SK-N-MC (cell line): Measurements from ENCODE around the gene ZNF362.
A peak's percentile ranks its signal among the peaks of the same experiment; 100 is the strongest.

ENCODE experiments used
- DNase-seq: peaks from one replicate; pipeline ENCODE4 v3.0.0-alpha.2; 2011; ENCODE audit warnings: low read depth, low spot score
- H3K27ac ChIP-seq: fragments of 200-600 bp; sonication (generic); 2 replicates; pipeline ENCODE4 v1.5.1; 2016; ENCODE audit warnings: mixed run types
- H3K36me3 ChIP-seq: fragments of 200-600 bp; sonication (generic); 2 replicates; pipeline ENCODE4 v1.6.1; 2017; ENCODE audit warnings: antibody characterized with exemption, low read length, mixed read lengths; ENCODE audit not compliant: insufficient read depth
- H3K4me3 ChIP-seq: fragments of 200-600 bp; sonication (generic); 2 replicates; pipeline ENCODE4 v1.5.1; 2016
- H3K9ac ChIP-seq: fragments of 200-600 bp; sonication (generic); 2 replicates; pipeline ENCODE4 v1.8.0; 2017; ENCODE audit warnings: mixed run types, mixed read lengths; ENCODE audit not compliant: insufficient read length
- H3K9me3 ChIP-seq: fragments of 200-600 bp; sonication (generic); 2 replicates; pipeline ENCODE4 v1.6.1; 2017; ENCODE audit warnings: low read depth, mild to moderate bottlenecking, antibody characterized with exemption, low read length, moderate library complexity, mixed read lengths
- EZH2 ChIP-seq: fragments of 200-600 bp; sonication (generic); IDR thresholded peaks from one replicate; pipeline ENCODE4 v1.6.1; 2017; ENCODE audit warnings: antibody characterized with exemption
- FOXP2 ChIP-seq: optimal IDR thresholded peaks from 2 replicates; pipeline ENCODE3; 2011; ENCODE audit warnings: mild to moderate bottlenecking, moderate library complexity; ENCODE audit not compliant: insufficient read depth; ENCODE audit errors: extremely low read length, control extremely low read depth
- POLR2AphosphoS5 ChIP-seq: IDR thresholded peaks from 2 replicates; pipeline ENCODE4 v1.6.1; 2012; ENCODE audit warnings: mild to moderate bottlenecking, low read depth, low read length, borderline replicate concordance

Gene ZNF362

DNA sequence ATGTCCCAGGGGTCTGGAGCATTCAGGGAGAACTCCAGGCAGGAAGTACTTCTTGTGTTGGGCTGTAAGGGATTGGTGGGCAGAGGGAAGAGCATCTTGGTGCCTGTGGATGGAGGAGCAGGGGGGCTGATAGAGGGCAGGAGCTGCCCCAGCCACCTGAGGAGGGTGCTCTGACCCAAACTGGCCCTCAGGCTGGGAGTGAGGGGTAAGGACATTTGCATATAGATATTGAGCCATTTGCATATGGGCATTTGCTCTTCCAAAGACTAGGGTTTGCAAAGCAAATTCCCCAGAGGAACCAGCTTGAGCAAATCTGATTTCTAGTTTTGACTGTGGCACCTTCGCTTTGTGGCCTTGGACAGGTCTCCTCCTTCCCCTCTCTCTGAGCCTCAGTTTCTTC is 18.2 kb downstream of the ZNF362 start:
- H3K9me3 ChIP-seq, result no peaks in the 10 kb centered on the region
- H3K4me3 ChIP-seq, result no peak overlapping the region
- DNase-seq, result no peak
- peaks cover 15% of the 10 kb centered on the region for H3K36me3 ChIP-seq
- no peak overlapping the region for H3K9ac ChIP-seq
- no peak for TF ChIP-seq POLR2AphosphoS5
- TF ChIP-seq FOXP2, result no peak
- no peak for TF ChIP-seq EZH2
- 0 out of 2 replicates have a peak overlapping the region, but pooled peaks have one; percentile 36 for H3K27ac ChIP-seq

DNA sequence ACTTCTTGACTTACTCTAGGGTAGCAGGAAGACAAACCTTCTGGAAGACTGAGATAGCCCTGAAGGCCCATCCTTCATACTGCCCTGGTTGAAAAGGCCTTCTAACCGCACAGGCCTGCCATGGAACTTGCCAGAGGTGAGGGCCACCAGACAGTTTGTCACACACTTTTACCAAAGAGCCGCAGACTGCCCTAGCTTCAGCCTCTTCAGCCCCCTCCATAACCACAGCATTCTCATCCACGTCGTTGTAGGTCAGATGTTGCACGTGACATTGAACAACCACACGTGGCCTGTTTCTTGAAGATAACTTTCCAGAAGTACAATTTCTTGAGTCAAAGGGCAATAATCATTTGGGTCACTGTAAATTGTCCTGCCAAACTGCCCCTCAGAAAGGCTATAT is 18.9 kb downstream of the ZNF362 start:
- no peak overlapping the region for H3K4me3 ChIP-seq
- DNase-seq, result no peak
- H3K36me3 ChIP-seq, result peaks cover 22% of the 10 kb centered on the region
- H3K27ac ChIP-seq, result no peak overlapping the region
- no peaks in the 10 kb centered on the region for H3K9me3 ChIP-seq
- no peak overlapping the region for H3K9ac ChIP-seq
- TF ChIP-seq FOXP2 (no peak), POLR2AphosphoS5 (no peak), EZH2 (no peak)

DNA sequence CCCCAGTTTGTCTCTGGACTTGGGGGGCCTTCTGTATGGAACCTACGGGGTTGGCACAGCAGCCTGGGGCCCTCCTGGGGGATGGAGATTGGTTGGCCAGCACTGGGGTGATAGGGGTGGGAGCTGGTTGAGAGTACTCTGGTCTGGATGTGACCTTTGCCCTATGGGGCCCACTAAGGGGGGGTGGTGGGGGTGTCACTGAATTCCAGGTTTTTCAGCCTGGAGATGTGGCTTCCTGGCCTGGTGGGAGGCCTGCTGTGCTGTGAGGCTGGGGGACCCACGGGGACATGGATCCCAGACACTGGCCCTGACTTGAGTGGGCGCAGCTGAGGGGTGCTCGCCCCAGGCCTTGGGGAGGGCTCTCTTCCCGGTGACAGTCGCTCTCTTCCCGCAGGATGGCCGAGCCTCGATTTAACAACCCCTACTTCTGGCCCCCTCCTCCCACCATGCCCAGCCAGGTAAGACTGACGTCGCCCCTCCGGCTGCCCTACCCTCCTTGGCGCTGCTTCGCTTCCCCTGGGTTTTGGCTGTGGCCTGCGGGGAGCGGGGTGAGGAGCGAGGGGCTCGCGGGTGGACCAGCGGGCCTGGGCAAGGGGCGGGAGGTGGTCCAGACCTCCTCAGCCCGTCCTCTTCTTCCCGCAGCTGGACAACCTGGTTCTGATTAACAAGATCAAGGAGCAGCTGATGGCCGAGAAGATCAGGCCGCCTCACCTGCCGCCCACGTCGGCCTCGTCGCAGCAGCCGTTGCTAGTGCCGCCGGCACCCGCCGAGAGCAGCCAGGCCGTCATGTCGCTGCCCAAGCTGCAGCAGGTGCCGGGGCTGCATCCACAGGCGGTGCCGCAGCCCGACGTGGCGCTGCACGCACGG is 19.6 kb downstream of the ZNF362 start:
- Histone ChIP-seq H3K9ac (no peak overlapping the region), H3K27ac (no peak overlapping the region), H3K4me3 (no peak overlapping the region), H3K9me3 (no peaks in the 10 kb centered on the region), H3K36me3 (peaks cover 29% of the 10 kb centered on the region)
- no peak for DNase-seq
- no peak for TF ChIP-seq FOXP2
- no peak for TF ChIP-seq EZH2
- TF ChIP-seq POLR2AphosphoS5, result no peak

- no peak overlapping the region for H3K4me3 ChIP-seq
- TF ChIP-seq EZH2 (no peak), POLR2AphosphoS5 (no peak), FOXP2 (no peak)
- no peaks in the 10 kb centered on the region for H3K9me3 ChIP-seq
- no peak overlapping the region for H3K27ac ChIP-seq
- peaks cover 37% of the 10 kb centered on the region for H3K36me3 ChIP-seq
- H3K9ac ChIP-seq, result no peak overlapping the region
- no peak for DNase-seq
Observed at GRCh38 chr1:33276573-33277298, 20.4 kb downstream of the ZNF362 start.

- no peak for DNase-seq
- no peak for TF ChIP-seq FOXP2
- TF ChIP-seq POLR2AphosphoS5, result no peak
- no peak for TF ChIP-seq EZH2
- Histone ChIP-seq H3K9me3 (no peaks in the 10 kb centered on the region), H3K27ac (no peak overlapping the region), H3K36me3 (peaks cover 40% of the 10 kb centered on the region), H3K4me3 (no peak overlapping the region), H3K9ac (no peak overlapping the region)
Observed at GRCh38 chr1:33277488-33278084, 21.3 kb downstream of the ZNF362 start.

DNA sequence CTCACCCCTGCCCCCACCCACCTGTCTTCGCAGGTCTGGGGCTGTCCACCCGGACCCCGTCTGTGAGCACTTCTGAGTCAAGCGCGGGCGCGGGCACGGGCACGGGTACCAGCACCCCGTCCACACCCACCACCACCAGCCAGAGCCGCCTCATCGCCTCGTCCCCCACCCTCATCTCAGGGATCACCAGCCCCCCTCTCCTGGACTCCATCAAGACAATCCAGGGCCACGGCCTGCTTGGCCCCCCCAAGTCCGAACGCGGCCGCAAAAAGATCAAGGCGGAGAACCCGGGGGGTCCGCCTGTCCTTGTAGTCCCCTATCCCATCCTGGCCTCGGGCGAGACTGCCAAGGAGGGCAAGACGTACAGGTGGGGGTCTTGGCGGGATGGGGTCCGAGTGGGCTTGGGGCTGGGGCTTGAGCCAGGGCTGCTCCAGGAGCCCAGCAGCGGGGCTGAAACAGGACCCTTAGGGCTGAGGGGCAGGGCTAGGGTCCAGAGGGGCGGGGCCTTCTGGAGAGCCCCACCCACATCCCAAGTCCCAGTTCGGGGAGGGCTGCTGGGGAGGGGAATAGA is 23.9 kb downstream of the ZNF362 start:
- no peak overlapping the region for H3K9ac ChIP-seq
- no peak for DNase-seq
- no peak overlapping the region for H3K27ac ChIP-seq
- no peak overlapping the region for H3K4me3 ChIP-seq
- no peak for TF ChIP-seq FOXP2
- no peak for TF ChIP-seq EZH2
- no peak for TF ChIP-seq POLR2AphosphoS5
- H3K36me3 ChIP-seq, result peaks cover 57% of the 10 kb centered on the region
- no peaks in the 10 kb centered on the region for H3K9me3 ChIP-seq

GRCh38 chr1:33281554-33282303 is 25.4 kb downstream of the ZNF362 start:
- Histone ChIP-seq H3K36me3 (peaks cover 60% of the 10 kb centered on the region), H3K4me3 (no peak overlapping the region), H3K9me3 (no peaks in the 10 kb centered on the region), H3K9ac (no peak overlapping the region), H3K27ac (no peak overlapping the region)
- no peak for DNase-seq
- no peak for TF ChIP-seq EZH2
- no peak for TF ChIP-seq FOXP2
- no peak for TF ChIP-seq POLR2AphosphoS5

DNA sequence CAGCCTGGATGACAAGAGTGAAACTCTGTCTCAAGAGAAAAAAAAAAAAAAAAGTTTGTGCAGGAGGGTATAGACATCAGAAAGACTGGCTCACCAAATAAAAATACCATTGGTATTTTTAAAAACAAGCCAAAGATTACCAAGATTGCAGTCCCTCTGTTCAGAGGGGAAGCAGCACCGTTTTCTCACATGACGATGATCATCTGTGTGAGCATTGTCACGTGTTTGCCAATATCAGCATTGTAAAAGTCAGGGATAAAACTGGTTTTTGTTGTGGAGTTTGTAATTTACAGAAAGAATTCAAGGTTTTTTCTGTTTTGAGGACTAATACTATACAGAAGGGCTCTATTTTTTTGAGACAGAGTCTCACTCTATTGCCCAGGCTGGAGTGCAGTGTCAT is 26.5 kb downstream of the ZNF362 start:
- H3K36me3 ChIP-seq, result peaks cover 62% of the 10 kb centered on the region
- no peak overlapping the region for H3K9ac ChIP-seq
- H3K4me3 ChIP-seq, result no peak overlapping the region
- H3K27ac ChIP-seq, result no peak overlapping the region
- no peak for DNase-seq
- TF ChIP-seq FOXP2 (no peak), EZH2 (no peak), POLR2AphosphoS5 (no peak)
- no peaks in the 10 kb centered on the region for H3K9me3 ChIP-seq
